GM19099 (cell line): ENCODE measurements around the gene OTOGL.

Source experiments
- POLR2A ChIP-seq: IDR thresholded peaks from 3 replicates; pipeline ENCODE4 v1.6.1; 2011; ENCODE audit warnings: low read depth; ENCODE audit not compliant: insufficient read length; ENCODE audit errors: extremely low read depth

The OTOGL gene

DNA sequence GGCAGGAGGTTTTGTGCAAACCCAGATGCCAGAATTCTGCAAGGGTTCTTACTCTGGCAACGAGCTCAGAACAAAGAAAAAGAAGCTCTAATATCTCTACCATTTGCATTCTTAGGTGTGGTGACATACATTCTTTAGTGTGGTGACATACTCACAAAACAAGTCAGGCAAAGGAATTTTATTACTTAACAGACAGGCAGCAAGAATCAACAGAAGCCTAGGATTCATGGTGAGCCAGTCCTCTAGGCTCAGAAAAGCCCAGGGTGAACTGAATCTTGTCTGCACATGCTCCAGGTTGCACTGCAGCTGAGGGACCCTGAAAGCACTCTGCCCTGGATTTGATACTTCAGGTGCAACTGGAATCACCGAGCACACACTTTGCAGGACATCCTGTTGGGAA is 222.3 kb downstream of the OTOGL start:
- TF ChIP-seq POLR2A, result no peak

DNA sequence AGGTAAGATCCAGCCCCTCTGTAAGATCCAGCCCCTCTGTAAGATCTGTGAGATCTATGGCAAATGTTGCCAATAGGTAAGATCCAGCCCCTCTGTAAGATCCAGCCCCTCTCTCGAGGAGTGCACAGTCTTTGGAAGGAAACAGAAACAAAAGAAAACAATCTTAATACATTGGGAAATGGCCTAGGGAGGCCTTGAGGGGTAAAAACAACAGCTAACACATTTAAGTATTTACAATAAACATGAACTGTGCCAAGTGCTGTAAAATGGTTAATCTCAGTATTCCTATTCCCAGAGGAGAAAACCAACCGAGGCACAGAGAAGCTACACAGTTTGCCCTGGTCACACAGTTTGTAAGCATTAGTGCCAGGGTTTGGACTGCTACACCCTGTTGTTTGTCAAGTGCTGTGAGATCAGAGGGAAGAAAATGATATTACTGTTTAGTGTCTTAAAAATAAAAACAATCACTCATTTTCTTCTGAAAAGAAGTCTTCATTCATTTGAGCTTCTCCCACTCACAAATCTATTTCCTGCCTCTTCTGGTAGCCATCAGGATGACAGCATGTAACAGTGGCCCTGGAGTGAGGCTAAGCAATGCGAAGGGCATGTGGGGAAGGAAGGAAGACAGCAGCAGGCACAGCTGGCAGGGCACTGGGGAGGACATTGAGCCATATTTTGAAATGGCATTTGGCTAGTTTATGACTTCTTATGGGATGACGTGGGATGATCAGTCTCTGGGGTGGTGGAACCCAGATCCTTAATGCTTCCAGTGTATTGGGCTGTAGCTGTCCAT is 226.0 kb downstream of the OTOGL start:
- TF ChIP-seq POLR2A, result no peak

DNA sequence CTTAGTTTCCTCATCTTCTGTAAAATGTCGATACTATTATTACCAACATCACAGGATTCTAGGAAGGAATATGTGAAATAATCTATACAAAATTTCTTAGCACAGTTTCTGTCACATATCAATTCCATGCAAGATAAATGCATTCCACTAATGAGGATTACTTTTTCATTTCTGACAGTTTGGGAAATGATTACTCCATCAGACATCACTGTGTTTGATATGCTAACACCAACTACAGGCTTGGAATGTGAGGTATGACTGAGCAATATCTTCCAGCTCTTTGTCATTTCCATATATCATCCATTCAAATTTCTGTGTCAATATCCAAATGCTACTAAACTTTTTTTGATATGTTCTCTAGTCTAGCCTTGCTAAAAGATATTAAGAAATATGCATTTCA is 233.5 kb downstream of the OTOGL start:
- no peak for TF ChIP-seq POLR2A

- TF ChIP-seq POLR2A, result no peak
Observed at GRCh38 chr12:80352474-80352873, 253.1 kb downstream of the OTOGL start.

GRCh38 chr12:80353254-80353653 is 253.9 kb downstream of the OTOGL start:
- TF ChIP-seq POLR2A, result no peak

DNA sequence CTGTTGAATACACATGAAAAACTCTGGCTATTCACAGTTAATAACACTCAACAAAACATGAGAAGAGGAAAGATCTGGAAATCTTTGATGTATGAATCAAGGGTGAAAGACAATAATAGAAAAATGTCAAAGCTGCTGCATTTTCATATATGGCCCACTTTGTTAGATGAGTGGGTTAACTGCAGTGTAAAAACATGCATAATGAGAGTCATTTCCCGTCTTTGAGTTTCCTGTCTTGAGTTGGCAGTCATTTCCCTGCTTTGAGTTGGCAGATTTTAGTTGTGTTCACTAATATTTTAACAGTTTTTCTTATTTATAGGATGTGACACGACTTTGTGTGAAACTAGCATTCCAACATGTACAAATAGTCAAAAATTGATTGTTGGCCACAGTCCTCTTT is 256.8 kb downstream of the OTOGL start:
- TF ChIP-seq POLR2A, result no peak

DNA sequence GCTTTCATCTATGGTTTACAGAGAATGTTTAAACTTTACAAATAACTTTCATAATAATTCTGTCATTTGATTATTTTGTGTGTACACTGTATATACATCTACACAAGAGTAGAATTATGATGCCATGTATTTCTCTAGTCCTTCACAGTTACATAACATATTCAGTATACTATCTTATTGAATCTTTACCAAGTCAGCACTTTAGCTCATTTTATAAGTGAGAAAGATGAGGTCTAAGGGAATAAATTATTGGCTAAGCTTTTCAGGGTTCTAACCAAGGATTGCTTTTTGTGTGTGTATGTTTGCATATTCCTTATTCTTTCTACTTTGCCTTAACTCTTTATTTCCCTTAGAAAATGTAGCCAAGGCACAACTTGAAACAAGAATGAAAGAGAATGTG is 260.4 kb downstream of the OTOGL start:
- TF ChIP-seq POLR2A, result no peak

GRCh38 chr12:80364056-80364455 is 264.7 kb downstream of the OTOGL start:
- no peak for TF ChIP-seq POLR2A

DNA sequence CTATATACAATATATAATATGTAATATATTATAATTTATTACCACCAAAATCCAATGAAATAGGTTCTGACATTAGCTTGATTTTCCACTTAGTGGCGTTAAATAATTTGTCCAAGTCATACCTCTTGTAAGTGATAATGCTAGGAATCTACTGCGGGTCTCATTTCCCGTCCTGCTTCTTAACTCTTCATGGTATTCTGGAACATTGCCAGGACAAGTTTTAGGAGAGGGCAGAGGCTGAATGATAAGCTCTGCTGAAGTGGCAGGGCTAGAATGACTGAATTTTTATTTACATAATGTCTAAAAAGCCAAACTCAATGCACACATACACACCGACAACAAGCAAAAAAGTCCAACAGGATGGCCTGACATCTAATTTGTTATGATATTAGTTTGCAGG is 274.3 kb downstream of the OTOGL start:
- no peak for TF ChIP-seq POLR2A

DNA sequence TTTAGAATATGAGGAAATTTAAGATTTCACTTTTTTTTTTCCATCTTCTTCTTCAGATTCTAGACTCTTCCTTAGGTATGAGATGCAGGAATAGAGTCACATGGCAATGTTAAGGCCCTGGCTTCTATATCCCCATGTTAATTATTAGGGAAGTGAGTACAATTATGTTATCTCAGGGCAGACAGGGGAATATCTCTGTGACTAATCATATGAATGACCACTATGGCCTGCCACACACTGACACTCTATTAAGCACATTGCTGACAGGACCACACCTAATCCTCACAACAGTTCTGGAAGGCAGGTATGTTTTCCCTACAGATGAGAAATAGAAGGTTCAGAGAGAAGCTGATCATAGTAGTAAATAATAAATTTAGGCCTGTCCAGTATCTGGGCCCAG is 275.3 kb downstream of the OTOGL start:
- no peak for TF ChIP-seq POLR2A

DNA sequence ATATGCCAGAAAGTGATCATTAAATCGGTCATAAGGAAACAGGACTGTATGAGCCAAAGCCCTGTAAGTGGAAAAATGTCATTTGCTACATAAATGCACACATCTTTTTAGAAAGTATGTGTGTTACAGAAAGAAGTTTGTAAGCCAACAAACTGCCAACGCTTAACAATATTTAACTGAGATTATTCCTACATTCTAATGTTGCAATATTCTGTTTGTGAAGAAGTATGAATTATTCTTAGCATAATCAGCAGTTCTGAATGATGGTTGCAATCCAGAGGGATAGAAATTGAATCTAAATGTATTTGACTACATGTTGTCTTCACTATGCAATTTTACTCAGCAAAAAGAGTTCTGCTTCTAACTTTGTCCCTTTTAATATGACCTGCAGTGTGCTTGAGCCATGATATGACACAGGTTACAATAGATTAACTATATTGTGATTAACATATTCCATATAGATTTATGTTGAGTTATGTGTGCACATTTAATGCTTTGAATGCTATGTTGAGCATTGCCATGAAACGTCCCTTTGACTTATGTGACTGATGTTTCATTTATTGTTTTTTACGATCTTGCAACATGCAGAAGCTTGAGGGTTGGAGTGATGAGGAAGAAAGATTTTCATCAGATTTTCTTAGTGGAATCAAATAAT is 277.9 kb downstream of the OTOGL start:
- TF ChIP-seq POLR2A, result no peak

GRCh38 chr12:80381121-80381520 is 281.8 kb downstream of the OTOGL start:
- TF ChIP-seq POLR2A, result no peak

GRCh38 chr12:80382254-80382653 is 282.9 kb downstream of the OTOGL start:
- TF ChIP-seq POLR2A, result no peak

- TF ChIP-seq POLR2A, result no peak
Observed at GRCh38 chr12:80400571-80400991, 301.2 kb downstream of the OTOGL start.

- TF ChIP-seq POLR2A, result no peak
Observed at GRCh38 chr12:80401191-80401590, 301.9 kb downstream of the OTOGL start.

GRCh38 chr12:80404629-80405028 is 305.3 kb downstream of the OTOGL start:
- no peak for TF ChIP-seq POLR2A
